ENCODE data around the gene TSPAN3. TPM values are rescaled to one million over a fixed set of nuclear protein-coding genes. Genes with fewer than 3 reads are reported as not detected.

Gene TSPAN3
- total RNA-seq, 3 donors from 2014 or later = 148 to 398 (median 292) TPM

DNA sequence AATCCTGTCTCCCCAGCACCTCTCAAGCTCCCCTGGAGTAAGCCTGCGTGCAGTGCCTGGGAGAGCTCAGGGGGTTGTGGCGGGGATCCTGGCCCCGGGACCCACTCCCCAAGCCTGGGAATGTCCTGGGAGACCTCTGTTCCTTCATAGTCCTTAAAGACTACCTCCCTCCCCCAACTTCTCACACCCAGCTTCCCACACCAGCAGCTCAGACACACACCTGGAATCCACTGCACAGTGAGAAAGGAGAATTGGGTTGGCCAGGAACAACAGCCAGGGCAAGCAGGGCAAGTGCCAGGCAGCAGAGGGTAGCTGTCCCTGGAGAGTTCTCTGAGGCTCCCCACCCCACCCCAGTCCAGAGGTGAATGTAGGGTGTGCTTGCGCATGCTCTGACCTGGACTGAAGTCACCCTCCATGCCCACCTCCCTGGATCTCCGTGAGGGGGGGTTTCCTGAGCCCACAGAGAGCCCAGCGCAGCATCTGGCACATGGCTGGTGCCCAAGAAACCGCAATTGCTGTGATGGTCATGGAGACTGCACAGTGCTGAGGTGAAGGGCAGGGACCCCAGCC lies 53.7 kb downstream of the TSPAN3 start:
- DNase-seq (ENCODE audit: low spot score in 2 of 2) = no peak

DNA sequence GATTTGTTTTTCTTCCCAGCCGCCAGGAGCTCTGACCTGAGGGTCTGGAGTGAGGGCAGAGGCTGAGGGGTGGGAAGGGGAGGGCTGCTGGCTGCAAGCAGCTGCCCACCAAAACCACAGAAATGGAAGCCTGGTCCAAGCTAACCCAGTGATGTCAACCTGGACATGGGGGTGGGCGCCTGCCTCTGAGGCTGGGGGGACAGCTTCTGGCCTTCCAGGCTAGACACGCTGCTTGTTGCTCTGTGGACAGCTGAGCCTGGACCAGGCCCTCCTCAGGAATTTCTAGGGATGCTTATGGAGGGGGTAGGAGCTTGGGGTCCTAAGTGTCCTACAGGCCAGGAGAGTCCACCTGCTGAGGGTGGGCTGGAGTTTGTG lies 54.6 kb downstream of the TSPAN3 start:
- intact Hi-C loops (cut with DNase I; ENCODE audit: low total_unique reads) = no loop called here
- Histone ChIP-seq H3K9me3 (no peaks in the 10 kb centered on the region), H3K4me1 (no peaks in the 10 kb centered on the region), H3K4me3 (no peak overlapping the region), H3K27ac (no peak overlapping the region), H3K36me3 (no peaks in the 10 kb centered on the region), H3K27me3 (no peaks in the 10 kb centered on the region)
- TF ChIP-seq POLR2AphosphoS5 (IDR thresholded peaks at IDR 0.05) = no peak
- TF ChIP-seq POLR2A (IDR thresholded peaks at IDR 0.05) = no peak
- TF ChIP-seq, protein P1, sequence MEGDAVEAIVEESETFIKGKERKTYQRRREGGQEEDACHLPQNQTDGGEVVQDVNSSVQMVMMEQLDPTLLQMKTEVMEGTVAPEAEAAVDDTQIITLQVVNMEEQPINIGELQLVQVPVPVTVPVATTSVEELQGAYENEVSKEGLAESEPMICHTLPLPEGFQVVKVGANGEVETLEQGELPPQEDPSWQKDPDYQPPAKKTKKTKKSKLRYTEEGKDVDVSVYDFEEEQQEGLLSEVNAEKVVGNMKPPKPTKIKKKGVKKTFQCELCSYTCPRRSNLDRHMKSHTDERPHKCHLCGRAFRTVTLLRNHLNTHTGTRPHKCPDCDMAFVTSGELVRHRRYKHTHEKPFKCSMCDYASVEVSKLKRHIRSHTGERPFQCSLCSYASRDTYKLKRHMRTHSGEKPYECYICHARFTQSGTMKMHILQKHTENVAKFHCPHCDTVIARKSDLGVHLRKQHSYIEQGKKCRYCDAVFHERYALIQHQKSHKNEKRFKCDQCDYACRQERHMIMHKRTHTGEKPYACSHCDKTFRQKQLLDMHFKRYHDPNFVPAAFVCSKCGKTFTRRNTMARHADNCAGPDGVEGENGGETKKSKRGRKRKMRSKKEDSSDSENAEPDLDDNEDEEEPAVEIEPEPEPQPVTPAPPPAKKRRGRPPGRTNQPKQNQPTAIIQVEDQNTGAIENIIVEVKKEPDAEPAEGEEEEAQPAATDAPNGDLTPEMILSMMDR (IDR thresholded peaks at IDR 0.05) = no peak
- no peak for DNase-seq (ENCODE audit: low spot score in 2 of 2)

More for the DNA sequence above, 53.7 kb downstream of the TSPAN3 start:
- TF ChIP-seq POLR2AphosphoS5 (IDR thresholded peaks at IDR 0.05) (no peak), POLR2A (IDR thresholded peaks at IDR 0.05) (no peak)
- TF ChIP-seq, protein P1 (IDR thresholded peaks at IDR 0.05) = no peak
- no peak overlapping the region for H3K4me3 ChIP-seq
- H3K4me1 ChIP-seq = no peaks in the 10 kb centered on the region
- H3K27me3 ChIP-seq = no peaks in the 10 kb centered on the region
- intact Hi-C loops (cut with DNase I; ENCODE audit: low total_unique reads) = no loop called here
- no peaks in the 10 kb centered on the region for H3K36me3 ChIP-seq
- H3K27ac ChIP-seq = no peak overlapping the region
- no peaks in the 10 kb centered on the region for H3K9me3 ChIP-seq

DNA sequence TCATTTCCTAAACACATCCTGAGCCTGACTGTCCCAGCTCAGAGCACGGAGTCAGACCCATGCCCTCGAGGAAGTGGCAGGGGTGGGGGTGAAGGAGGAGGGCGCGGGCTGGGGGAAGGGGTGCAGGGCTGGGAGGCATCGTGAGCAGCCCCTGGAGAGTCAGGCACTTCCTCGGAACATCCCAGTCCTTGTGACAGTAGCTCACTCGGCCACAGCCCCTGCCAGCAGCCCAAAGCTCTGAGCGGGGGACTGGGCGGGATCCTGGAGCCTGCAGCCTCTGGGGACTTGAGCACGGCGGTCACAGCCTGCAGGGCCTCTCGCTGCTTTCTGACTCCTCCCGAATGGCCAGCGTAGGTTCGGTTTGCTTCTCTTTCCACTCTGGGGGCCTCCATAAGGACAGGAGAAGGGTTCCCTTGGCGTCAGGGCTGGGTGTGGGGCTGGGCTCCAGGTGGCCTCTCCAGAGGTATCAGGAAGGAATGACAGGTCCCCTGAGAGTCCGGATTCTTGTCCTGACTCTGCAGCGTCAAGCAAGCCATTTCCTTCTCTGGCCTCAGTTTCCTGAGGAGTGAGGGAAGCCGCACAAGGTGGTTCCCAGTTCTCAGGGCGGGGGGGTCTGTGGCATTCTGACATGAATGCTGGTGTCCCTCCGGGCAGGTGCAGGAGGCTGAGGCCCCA lies 55.1 kb downstream of the TSPAN3 start:
- H3K27ac ChIP-seq = no peak overlapping the region
- DNase-seq (ENCODE audit: low spot score in 2 of 2) = no peak
- H3K9me3 ChIP-seq = no peaks in the 10 kb centered on the region
- TF ChIP-seq, protein P1 (IDR thresholded peaks at IDR 0.05) = no peak
- no peak for TF ChIP-seq POLR2AphosphoS5 (IDR thresholded peaks at IDR 0.05)
- TF ChIP-seq POLR2A (IDR thresholded peaks at IDR 0.05) = no peak
- H3K4me1 ChIP-seq = no peaks in the 10 kb centered on the region
- H3K4me3 ChIP-seq = no peak overlapping the region
- no peaks in the 10 kb centered on the region for H3K36me3 ChIP-seq
- intact Hi-C loops (cut with DNase I; ENCODE audit: low total_unique reads) = no loop called here
- no peaks in the 10 kb centered on the region for H3K27me3 ChIP-seq

DNA sequence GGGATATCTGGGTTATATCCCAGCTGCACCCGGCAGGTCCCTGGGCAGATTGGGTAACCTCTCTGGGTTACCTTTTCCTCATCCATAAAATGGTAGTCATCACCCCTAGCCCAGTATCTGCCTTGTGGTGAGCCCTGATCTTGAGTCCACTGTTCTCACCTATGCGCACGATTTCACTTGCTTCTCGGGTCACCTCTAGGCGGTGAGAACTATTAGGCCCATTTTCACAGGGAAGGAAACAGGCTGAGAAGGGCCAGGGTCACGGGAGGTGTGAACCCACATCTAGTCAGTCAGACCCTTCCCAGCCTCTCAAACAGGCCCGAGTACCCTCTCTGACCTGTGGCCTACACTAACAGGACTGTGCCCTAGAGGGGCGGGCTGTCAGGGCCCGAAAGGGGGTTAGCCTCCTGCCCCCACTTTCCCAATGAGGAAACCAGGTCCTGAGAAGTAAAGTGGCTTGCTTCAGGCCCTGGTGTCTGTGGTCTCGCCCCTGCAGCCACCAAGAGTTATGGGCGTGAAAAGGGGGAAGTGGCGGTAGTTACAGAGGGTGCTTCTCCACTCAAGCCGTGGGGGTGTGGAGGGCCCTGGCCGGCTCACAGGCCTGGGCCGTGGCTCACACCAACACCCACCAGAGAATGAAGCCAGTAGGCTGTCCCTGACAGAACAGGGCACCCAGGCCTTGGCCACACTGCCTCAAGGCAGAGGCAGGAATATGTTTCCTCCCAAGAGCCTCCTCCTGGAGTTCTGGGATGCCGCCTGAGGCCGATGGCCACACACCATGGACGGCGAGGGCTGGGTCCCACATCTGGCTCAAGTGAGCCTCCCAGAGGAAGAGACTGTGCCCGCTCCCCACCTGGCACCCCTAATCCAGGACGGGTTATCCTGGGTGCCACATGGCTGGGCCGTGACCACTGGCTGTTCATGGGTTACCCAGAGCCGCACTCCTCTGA lies 56.5 kb downstream of the TSPAN3 start:
- TF ChIP-seq POLR2A (IDR thresholded peaks at IDR 0.05) = no peak
- no peak for TF ChIP-seq POLR2AphosphoS5 (IDR thresholded peaks at IDR 0.05)
- TF ChIP-seq, protein P1 (IDR thresholded peaks at IDR 0.05) = no peak
- no peaks in the 10 kb centered on the region for H3K36me3 ChIP-seq
- H3K4me3 ChIP-seq = no peak overlapping the region
- DNase-seq (ENCODE audit: low spot score in 2 of 2) = no peak
- no peaks in the 10 kb centered on the region for H3K9me3 ChIP-seq
- no peak overlapping the region for H3K27ac ChIP-seq
- H3K4me1 ChIP-seq = no peaks in the 10 kb centered on the region
- intact Hi-C loops (cut with DNase I; ENCODE audit: low total_unique reads) = no loop called here
- H3K27me3 ChIP-seq = no peaks in the 10 kb centered on the region

DNA sequence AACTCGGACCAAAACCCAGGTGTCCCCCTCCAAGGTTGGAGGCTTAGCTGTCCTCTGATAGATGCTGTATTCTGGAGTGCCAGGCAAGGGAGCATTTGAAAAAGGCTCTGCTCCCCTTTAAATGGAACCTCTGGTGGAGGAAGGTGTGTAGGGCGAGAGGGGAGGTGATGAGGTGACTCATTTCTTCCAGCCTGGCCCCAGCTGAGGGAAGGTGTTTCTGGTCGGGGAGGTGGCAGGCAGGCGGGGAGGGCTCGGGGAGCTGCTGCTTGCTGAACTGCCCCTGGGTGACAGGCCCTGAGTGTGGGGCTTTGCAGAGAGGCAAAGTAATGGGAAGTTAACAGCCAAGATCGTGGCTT lies 57.2 kb downstream of the TSPAN3 start:
- H3K27me3 ChIP-seq = no peaks in the 10 kb centered on the region
- no peaks in the 10 kb centered on the region for H3K9me3 ChIP-seq
- no peaks in the 10 kb centered on the region for H3K36me3 ChIP-seq
- intact Hi-C loops (cut with DNase I; ENCODE audit: low total_unique reads) = no loop called here
- no peak overlapping the region for H3K4me3 ChIP-seq
- TF ChIP-seq, protein P1 (IDR thresholded peaks at IDR 0.05) = no peak
- TF ChIP-seq POLR2AphosphoS5 (IDR thresholded peaks at IDR 0.05) = no peak
- no peak for TF ChIP-seq POLR2A (IDR thresholded peaks at IDR 0.05)
- DNase-seq (ENCODE audit: low spot score in 2 of 2) = no peak
- no peak overlapping the region for H3K27ac ChIP-seq
- H3K4me1 ChIP-seq = no peaks in the 10 kb centered on the region

Measured in breast epithelium (tissue), 4 donors.